K562 (cell line): ENCODE measurements around the gene AP1G1. TPM values are rescaled to one million over a fixed set of nuclear protein-coding genes. Genes with fewer than 3 reads are reported as not detected.
A peak's percentile ranks its signal among the peaks of the same experiment; 100 is the strongest.

Experiments used
- CREB3L1 ChIP-seq: fragments of 450-650 bp; IDR thresholded peaks from 2 replicates; pipeline ENCODE4 v1.6.1; 2014; ENCODE audit warnings: low read depth, mild to moderate bottlenecking, moderate library complexity, borderline replicate concordance
- MEF2D ChIP-seq: conservative IDR thresholded peaks from 2 replicates; pipeline ENCODE4 v1.6.1; 2016; ENCODE audit warnings: low read depth, missing genetic modification characterization, missing compliant biosample characterization
- polyA plus RNA-seq, 8 experiments: library from polyadenylated mRNA; depleted of rRNA in 4 of 8; stranded (reverse) in 5 of 8; unstranded in 3 of 8; fragments of >200 nt; fragmentation: Nextera tagmentation in 2 of 8; fragmentation: Illumina TruSeq in 1 of 8; extraction: Ambion mirVana in 2 of 8; extraction: Trizol in 1 of 8; gene quantifications; 2 replicates each; pipeline versions ENCODE4 v1.2.1 to v1.2.3, GENCODE V29; 2011 to 2014; ENCODE audit warnings: inconsistent platforms in 1 of 8, missing spikeins in 1 of 8
- small RNA-seq: library from RNA; depleted of rRNA; stranded (forward); fragments of <200 nt; gene quantifications from one replicate; pipeline ENCODE3, GENCODE V24; 2014
- total RNA-seq, 7 experiments: library from RNA; depleted of rRNA in 6 of 7; stranded (reverse); fragments of >200 nt in 6 of 7; fragmentation: Illumina TruSeq in 2 of 7; extraction: Trizol in 2 of 7; gene quantifications; 2 replicates each; pipeline versions ENCODE4 v1.2.1 to v1.2.3, GENCODE V29; 2011 to 2021; ENCODE audit warnings: low replicate concordance in 1 of 7

Gene AP1G1
- total and polyA plus RNA-seq, 9 of the 15 experiments (the other 6 are each of a cell fraction or from before 2014, with no cell fraction given), result 7.0 to 59.2 (median 42.0) TPM

GRCh38 chr16:71681360-71681759 lies 127.3 kb downstream of the AP1G1 start (continued):
- TF ChIP-seq MEF2D (no peak), CREB3L1 (no peak)

Small RNA genes lying within 50 kb of the gene (small RNA-seq; reads per million reads assigned to genes)
- not detected for gene AC010653.3
- not detected for gene SNORA70D
- 1,174 reads per million, percentile 100 among the genes with 10 or more reads in this experiment for gene SNORD71

Other genes starting within 250 kb of the AP1G1 start
Only the 7 nearest of the 9 such genes appear.
- not detected in 2 replicates for gene MARVELD3, start 182.7 kb downstream of the AP1G1 start, total RNA-seq (2014; rRNA removed)
- gene MARVELD3, start 182.7 kb downstream of the AP1G1 start, total RNA-seq (2014; rRNA removed; fragmentation: Illumina TruSeq; extraction: Trizol), result not detected in 2 replicates
- gene MARVELD3, start 182.7 kb downstream of the AP1G1 start, total RNA-seq (2015; rRNA removed; fragmentation: Illumina TruSeq; extraction: Trizol), result not detected in 2 replicates
- gene MARVELD3, start 182.7 kb downstream of the AP1G1 start, total RNA-seq (2021), result not detected in 2 replicates
- gene MARVELD3, start 182.7 kb downstream of the AP1G1 start, polyA plus RNA-seq (2011; rRNA removed), result 0.07 and 0.08 TPM in 2 replicates
- gene MARVELD3, start 182.7 kb downstream of the AP1G1 start, polyA plus RNA-seq (2014; fragmentation: Illumina TruSeq; extraction: Trizol), result not detected in 2 replicates
- gene MARVELD3, start 182.7 kb downstream of the AP1G1 start, polyA plus RNA-seq (2014; fragmentation: Nextera tagmentation; extraction: Ambion mirVana), result under 1 TPM in 1 of 2 experiments, not detected in 1; 0.07 TPM
- 0.03 TPM in 1 of 2 replicates, not detected in the other for gene MARVELD3, start 182.7 kb downstream of the AP1G1 start, polyA plus RNA-seq (2014; rRNA removed)
- gene PHLPP2, start 84.1 kb downstream of the AP1G1 start, total RNA-seq (2014; rRNA removed), result 1.9 and 2.5 TPM in 2 replicates
- gene PHLPP2, start 84.1 kb downstream of the AP1G1 start, total RNA-seq (2014; rRNA removed; fragmentation: Illumina TruSeq; extraction: Trizol), result 2.6 and 2.7 TPM in 2 replicates
- 1.8 and 2.1 TPM in 2 replicates for gene PHLPP2, start 84.1 kb downstream of the AP1G1 start, total RNA-seq (2015; rRNA removed; fragmentation: Illumina TruSeq; extraction: Trizol)
- gene PHLPP2, start 84.1 kb downstream of the AP1G1 start, total RNA-seq (2021), result 3.1 TPM in 2 replicates
- 4.6 and 7.1 TPM in 2 replicates for gene PHLPP2, start 84.1 kb downstream of the AP1G1 start, polyA plus RNA-seq (2011; rRNA removed)
- 2.6 and 2.9 TPM in 2 replicates for gene PHLPP2, start 84.1 kb downstream of the AP1G1 start, polyA plus RNA-seq (2014; fragmentation: Illumina TruSeq; extraction: Trizol)
- gene PHLPP2, start 84.1 kb downstream of the AP1G1 start, polyA plus RNA-seq (2014; fragmentation: Nextera tagmentation; extraction: Ambion mirVana), result 1 to 10 TPM in 1 of 2 experiments, under 1 TPM in 1; 0.60 to 1.3 TPM
- gene PHLPP2, start 84.1 kb downstream of the AP1G1 start, polyA plus RNA-seq (2014; rRNA removed), result 2.6 and 2.9 TPM in 2 replicates
- gene ATXN1L, start 37.1 kb upstream of the AP1G1 start, total RNA-seq (2014; rRNA removed), result 5.4 and 5.7 TPM in 2 replicates
- 8.2 and 9.1 TPM in 2 replicates for gene ATXN1L, start 37.1 kb upstream of the AP1G1 start, total RNA-seq (2014; rRNA removed; fragmentation: Illumina TruSeq; extraction: Trizol)
- gene ATXN1L, start 37.1 kb upstream of the AP1G1 start, total RNA-seq (2015; rRNA removed; fragmentation: Illumina TruSeq; extraction: Trizol), result 8.9 and 9.3 TPM in 2 replicates
- gene ATXN1L, start 37.1 kb upstream of the AP1G1 start, total RNA-seq (2021), result 10.9 and 11.3 TPM in 2 replicates
- gene ATXN1L, start 37.1 kb upstream of the AP1G1 start, polyA plus RNA-seq (2011; rRNA removed), result 10.2 and 10.5 TPM in 2 replicates
- 9.0 and 9.7 TPM in 2 replicates for gene ATXN1L, start 37.1 kb upstream of the AP1G1 start, polyA plus RNA-seq (2014; fragmentation: Illumina TruSeq; extraction: Trizol)
- gene ATXN1L, start 37.1 kb upstream of the AP1G1 start, polyA plus RNA-seq (2014; fragmentation: Nextera tagmentation; extraction: Ambion mirVana), result 1 to 10 TPM; 1.4 to 2.4 TPM
- 8.3 and 10.6 TPM in 2 replicates for gene ATXN1L, start 37.1 kb upstream of the AP1G1 start, polyA plus RNA-seq (2014; rRNA removed)
- 4.7 and 5.3 TPM in 2 replicates for gene ZNF821, start 75.3 kb upstream of the AP1G1 start, total RNA-seq (2014; rRNA removed)
- gene ZNF821, start 75.3 kb upstream of the AP1G1 start, total RNA-seq (2014; rRNA removed; fragmentation: Illumina TruSeq; extraction: Trizol), result 2.8 and 3.7 TPM in 2 replicates
- 3.7 and 3.9 TPM in 2 replicates for gene ZNF821, start 75.3 kb upstream of the AP1G1 start, total RNA-seq (2015; rRNA removed; fragmentation: Illumina TruSeq; extraction: Trizol)
- gene ZNF821, start 75.3 kb upstream of the AP1G1 start, total RNA-seq (2021), result 4.4 and 5.6 TPM in 2 replicates
- 3.0 and 4.2 TPM in 2 replicates for gene ZNF821, start 75.3 kb upstream of the AP1G1 start, polyA plus RNA-seq (2011; rRNA removed)
- gene ZNF821, start 75.3 kb upstream of the AP1G1 start, polyA plus RNA-seq (2014; fragmentation: Illumina TruSeq; extraction: Trizol), result 3.6 and 4.2 TPM in 2 replicates
- gene ZNF821, start 75.3 kb upstream of the AP1G1 start, polyA plus RNA-seq (2014; fragmentation: Nextera tagmentation; extraction: Ambion mirVana), result under 1 TPM; 0.38 to 0.51 TPM
- gene ZNF821, start 75.3 kb upstream of the AP1G1 start, polyA plus RNA-seq (2014; rRNA removed), result 3.1 and 7.7 TPM in 2 replicates
- 135 and 153 TPM in 2 replicates for gene IST1, start 86.7 kb upstream of the AP1G1 start, total RNA-seq (2014; rRNA removed)
- gene IST1, start 86.7 kb upstream of the AP1G1 start, total RNA-seq (2014; rRNA removed; fragmentation: Illumina TruSeq; extraction: Trizol), result 188 and 204 TPM in 2 replicates
- gene IST1, start 86.7 kb upstream of the AP1G1 start, total RNA-seq (2015; rRNA removed; fragmentation: Illumina TruSeq; extraction: Trizol), result 153 and 168 TPM in 2 replicates
- 149 and 170 TPM in 2 replicates for gene IST1, start 86.7 kb upstream of the AP1G1 start, total RNA-seq (2021)
- gene IST1, start 86.7 kb upstream of the AP1G1 start, polyA plus RNA-seq (2011; rRNA removed), result 324 and 334 TPM in 2 replicates
- 188 and 218 TPM in 2 replicates for gene IST1, start 86.7 kb upstream of the AP1G1 start, polyA plus RNA-seq (2014; fragmentation: Illumina TruSeq; extraction: Trizol)
- gene IST1, start 86.7 kb upstream of the AP1G1 start, polyA plus RNA-seq (2014; fragmentation: Nextera tagmentation; extraction: Ambion mirVana), result 100 to 1,000 TPM; 139 to 257 TPM
- 161 and 200 TPM in 2 replicates for gene IST1, start 86.7 kb upstream of the AP1G1 start, polyA plus RNA-seq (2014; rRNA removed)
- not detected in 2 replicates for gene PKD1L3, start 191.6 kb upstream of the AP1G1 start, total RNA-seq (2014; rRNA removed)
- gene PKD1L3, start 191.6 kb upstream of the AP1G1 start, total RNA-seq (2014; rRNA removed; fragmentation: Illumina TruSeq; extraction: Trizol), result not detected in 2 replicates
- not detected in 2 replicates for gene PKD1L3, start 191.6 kb upstream of the AP1G1 start, total RNA-seq (2015; rRNA removed; fragmentation: Illumina TruSeq; extraction: Trizol)
- not detected in 2 replicates for gene PKD1L3, start 191.6 kb upstream of the AP1G1 start, total RNA-seq (2021)
- gene PKD1L3, start 191.6 kb upstream of the AP1G1 start, polyA plus RNA-seq (2011; rRNA removed), result 0.01 TPM in 2 replicates
- gene PKD1L3, start 191.6 kb upstream of the AP1G1 start, polyA plus RNA-seq (2014; fragmentation: Illumina TruSeq; extraction: Trizol), result 0.03 TPM in 1 of 2 replicates, not detected in the other
- gene PKD1L3, start 191.6 kb upstream of the AP1G1 start, polyA plus RNA-seq (2014; fragmentation: Nextera tagmentation; extraction: Ambion mirVana), result not detected
- gene PKD1L3, start 191.6 kb upstream of the AP1G1 start, polyA plus RNA-seq (2014; rRNA removed), result not detected in 2 replicates
- 12.7 and 15.9 TPM in 2 replicates for gene DHODH, start 199.9 kb upstream of the AP1G1 start, total RNA-seq (2014; rRNA removed)
- gene DHODH, start 199.9 kb upstream of the AP1G1 start, total RNA-seq (2014; rRNA removed; fragmentation: Illumina TruSeq; extraction: Trizol), result 17.5 and 19.9 TPM in 2 replicates
- gene DHODH, start 199.9 kb upstream of the AP1G1 start, total RNA-seq (2015; rRNA removed; fragmentation: Illumina TruSeq; extraction: Trizol), result 12.7 and 14.9 TPM in 2 replicates
- gene DHODH, start 199.9 kb upstream of the AP1G1 start, total RNA-seq (2021), result 15.3 and 17.1 TPM in 2 replicates
- gene DHODH, start 199.9 kb upstream of the AP1G1 start, polyA plus RNA-seq (2011; rRNA removed), result 9.9 and 12.2 TPM in 2 replicates
- 17.8 and 18.0 TPM in 2 replicates for gene DHODH, start 199.9 kb upstream of the AP1G1 start, polyA plus RNA-seq (2014; fragmentation: Illumina TruSeq; extraction: Trizol)
- gene DHODH, start 199.9 kb upstream of the AP1G1 start, polyA plus RNA-seq (2014; fragmentation: Nextera tagmentation; extraction: Ambion mirVana), result 1 to 10 TPM; 4.3 to 4.9 TPM
- 12.8 and 15.7 TPM in 2 replicates for gene DHODH, start 199.9 kb upstream of the AP1G1 start, polyA plus RNA-seq (2014; rRNA removed)